Lung microvascular endothelial cell (primary cell): Measurements from ENCODE around the gene UBAP1L. TPM values are rescaled to one million over a fixed set of nuclear protein-coding genes. Genes with fewer than 3 reads are reported as not detected.

Source experiments
- DNase-seq, 2 donors: peaks; one replicate each; pipeline versions ENCODE4 v3.0.0 to v3.0.0-alpha.2; 2010; ENCODE audit warnings: low read depth in 2 of 2
- total RNA-seq: library from RNA; depleted of rRNA; stranded (reverse); fragments of >200 nt; gene quantifications from 2 replicates; pipeline ENCODE4 v1.2.1, GENCODE V29; 2014

Gene UBAP1L
- total RNA-seq, 1 donor from 2014 or later: 2.6 TPM

DNA sequence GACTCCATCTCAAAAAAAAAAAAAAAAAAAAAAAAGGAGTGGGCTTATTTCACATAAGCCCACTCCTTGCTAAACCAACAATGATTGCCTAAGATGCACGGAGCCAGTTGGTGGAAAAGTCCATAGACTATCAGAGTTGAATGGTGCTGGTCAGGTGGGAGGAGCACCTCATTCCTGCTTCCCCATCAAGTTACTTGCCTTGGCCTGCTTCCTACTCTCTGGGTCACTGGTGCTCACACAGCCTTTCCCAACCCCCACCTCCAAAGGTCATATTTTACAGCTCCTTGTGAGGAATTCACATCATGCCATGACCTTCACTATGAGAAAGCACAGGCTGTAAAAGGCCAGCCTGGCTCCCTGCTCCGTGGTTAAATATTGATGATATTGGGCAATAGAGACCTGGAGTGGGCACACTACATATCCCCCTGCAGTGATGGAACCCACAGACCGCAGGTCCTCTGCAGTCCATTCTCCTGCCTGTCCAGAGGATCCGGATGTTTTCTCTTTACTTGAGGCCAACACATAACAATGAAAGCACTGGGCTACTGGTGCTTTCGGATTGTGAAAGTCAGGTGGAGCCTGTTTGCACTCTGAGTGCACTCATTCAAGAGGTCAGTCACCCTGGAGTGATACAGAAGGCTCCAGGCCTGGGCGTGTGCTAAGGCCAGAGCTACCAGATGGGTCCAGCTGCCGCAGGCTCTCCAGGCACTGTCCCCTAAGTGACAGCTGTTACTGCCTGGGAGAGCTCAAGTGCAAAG, 70.1 kb downstream of the UBAP1L start, which contains the start of gene SLC51B:
Gene SLC51B (plus strand): TSS at position 664 of the 758 bp plus-strand sequence. CDS start 4,618 bp downstream, outside the sequence.
- no peak for DNase-seq

GRCh38 chr15:65044218-65044617, 70.8 kb downstream of the UBAP1L start:
- peak in 1 of 2 donors; percentile 25 for DNase-seq

- peak in 1 of 2 donors; percentile 28 for DNase-seq
Observed at GRCh38 chr15:65042776-65043327, 72.1 kb downstream of the UBAP1L start.

Other genes with a start within 250 kb of the UBAP1L start
- gene ANKDD1A, start 203.3 kb downstream of the UBAP1L start, total RNA-seq: 3.0 and 3.7 TPM in 2 replicates
- 51.6 and 69.6 TPM in 2 replicates for gene SPG21, start 125.3 kb downstream of the UBAP1L start, total RNA-seq
- gene MTFMT, start 85.6 kb downstream of the UBAP1L start, total RNA-seq: 9.6 and 13.9 TPM in 2 replicates
- gene SLC51B, start 69.8 kb downstream of the UBAP1L start, total RNA-seq: not detected in 2 replicates
- not detected in 2 replicates for gene RASL12, start 47.2 kb downstream of the UBAP1L start, total RNA-seq
- not detected in 2 replicates for gene KBTBD13, start 38.5 kb downstream of the UBAP1L start, total RNA-seq
- 8.3 and 11.3 TPM in 2 replicates for gene PDCD7, start 18.6 kb upstream of the UBAP1L start, total RNA-seq
- gene CLPX, start 70.1 kb upstream of the UBAP1L start, total RNA-seq: 24.2 and 31.7 TPM in 2 replicates
- gene CILP, start 96.3 kb upstream of the UBAP1L start, total RNA-seq: not detected in 2 replicates
- 1.7 and 2.2 TPM in 2 replicates for gene PARP16, start 171.7 kb upstream of the UBAP1L start, total RNA-seq
- gene RNU5A-1, start 180.9 kb upstream of the UBAP1L start, total RNA-seq: not detected in 2 replicates
- not detected in 2 replicates for gene RNU5B-1, start 189.5 kb upstream of the UBAP1L start, total RNA-seq